Kidney epithelial cell (primary cell): ENCODE data around the gene IMPDH1. TPM values are rescaled to one million over a fixed set of nuclear protein-coding genes. Genes with fewer than 3 reads are reported as not detected.
A peak's percentile ranks its signal among the peaks of the same experiment; 100 is the strongest.

Experiments used
- DNase-seq: peaks from one replicate; pipeline ENCODE4 v3.0.0-alpha.2; 2010; ENCODE audit warnings: low read depth
- H3K27me3 ChIP-seq: 2 replicates; pipeline ENCODE4 v1.6.0; 2011; ENCODE audit warnings: low read length; ENCODE audit not compliant: control insufficient read depth, insufficient read depth
- H3K36me3 ChIP-seq: 2 replicates; pipeline ENCODE4 v1.5.1; 2011; ENCODE audit warnings: low read length; ENCODE audit not compliant: control insufficient read depth, insufficient read depth
- H3K4me3 ChIP-seq: 2 replicates; pipeline ENCODE4 v1.5.1; 2011; ENCODE audit warnings: low read depth, mild to moderate bottlenecking, control low read depth, low read length
- CTCF ChIP-seq: IDR thresholded peaks from 2 replicates; pipeline ENCODE4 v1.5.1; 2011; ENCODE audit warnings: mild to moderate bottlenecking, moderate library complexity, low read length, control low read depth, inconsistent platforms; ENCODE audit not compliant: insufficient read depth, poor library complexity, severe bottlenecking
- total RNA-seq: library from RNA; depleted of rRNA; stranded (reverse); fragments of >200 nt; gene quantifications from 2 replicates; pipeline ENCODE4 v1.2.3, GENCODE V29; 2015

The IMPDH1 gene
- total RNA-seq, 1 donor from 2014 or later: 44.0 TPM

DNA sequence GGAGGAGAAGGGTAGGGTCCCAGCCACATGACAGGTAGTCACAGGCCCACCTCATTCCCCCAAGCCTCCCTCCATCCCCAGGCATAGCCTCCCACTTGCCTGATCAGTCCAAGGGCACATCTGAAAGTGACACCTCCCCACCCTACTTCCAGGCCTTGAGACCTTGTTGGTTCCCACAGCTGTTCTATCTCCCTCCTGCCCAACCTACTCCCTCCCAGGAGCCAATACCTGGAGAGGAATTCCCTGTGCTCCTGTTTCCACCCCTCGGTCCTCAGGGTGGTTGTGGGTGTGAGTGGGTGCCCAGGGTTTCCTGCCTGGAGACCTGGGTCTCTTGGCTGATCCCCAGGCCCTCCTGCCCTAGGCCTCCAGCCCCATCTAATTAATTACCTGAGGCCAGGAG is 11.6 kb upstream of the IMPDH1 start:
- Histone ChIP-seq H3K27me3 (no peaks in the 10 kb centered on the region), H3K36me3 (no peaks in the 10 kb centered on the region), H3K4me3 (no peak overlapping the region)
- no peak for TF ChIP-seq CTCF
- DNase-seq: no peak

- no peak for DNase-seq
- H3K27me3 ChIP-seq: no peaks in the 10 kb centered on the region
- no peak for TF ChIP-seq CTCF
Measured at GRCh38 chr7:128420773-128421172, 11.0 kb upstream of the IMPDH1 start.

GRCh38 chr7:128419257-128419656 is 9.5 kb upstream of the IMPDH1 start:
- no peaks in the 10 kb centered on the region for H3K36me3 ChIP-seq
- no peak for TF ChIP-seq CTCF
- DNase-seq: no peak
- no peak overlapping the region for H3K4me3 ChIP-seq
- H3K27me3 ChIP-seq: no peaks in the 10 kb centered on the region

More at GRCh38 chr7:128420773-128421172, 11.0 kb upstream of the IMPDH1 start:
- Histone ChIP-seq H3K4me3 (no peak overlapping the region), H3K36me3 (no peaks in the 10 kb centered on the region)

DNA sequence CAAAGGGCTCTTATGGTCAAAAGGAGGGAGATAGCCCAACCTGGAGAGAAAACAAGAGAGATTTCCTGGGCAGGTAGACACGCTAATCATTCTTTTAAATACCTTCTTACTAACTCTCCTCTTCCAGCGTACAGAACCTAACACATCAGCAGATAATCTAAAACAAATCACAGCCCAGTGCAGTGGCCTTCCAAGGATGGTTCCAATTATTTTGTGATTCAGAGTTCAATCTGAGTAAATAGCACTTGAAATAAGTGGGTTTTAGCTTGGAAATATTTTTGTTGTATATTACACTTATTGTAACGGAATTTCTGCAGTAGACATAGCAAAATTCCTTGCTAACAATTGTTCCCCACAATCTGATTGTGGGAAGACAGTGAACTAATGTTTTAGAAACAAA is 7.3 kb upstream of the IMPDH1 start:
- H3K4me3 ChIP-seq: no peak overlapping the region
- no peak for DNase-seq
- no peak for TF ChIP-seq CTCF
- no peaks in the 10 kb centered on the region for H3K36me3 ChIP-seq
- H3K27me3 ChIP-seq: no peaks in the 10 kb centered on the region

DNA sequence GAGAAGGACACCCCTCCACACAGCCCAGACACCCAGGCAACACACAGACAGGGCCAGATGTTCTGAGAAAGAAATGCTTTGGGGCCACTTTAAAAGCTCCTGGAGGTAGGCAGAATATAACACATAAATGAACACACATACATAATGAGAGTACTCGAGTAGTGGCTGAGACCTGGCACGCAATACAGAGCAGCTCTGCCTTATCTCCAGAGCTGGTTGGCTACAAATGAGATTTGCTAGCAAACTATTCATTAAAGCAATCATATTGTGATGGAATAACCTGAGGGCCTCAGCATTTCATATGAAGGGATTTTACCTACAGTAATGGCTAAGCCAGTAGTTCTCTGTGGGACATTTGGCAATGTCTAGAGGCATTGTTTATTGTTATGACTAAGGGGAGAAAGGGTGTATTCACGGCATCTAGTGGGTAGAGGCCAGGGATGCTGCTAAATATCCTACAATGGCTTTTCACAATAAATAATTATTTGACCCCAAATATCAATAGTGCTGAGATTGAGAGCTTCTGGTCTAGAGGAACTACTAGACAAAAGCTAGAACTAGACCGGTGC is 5.5 kb upstream of the IMPDH1 start:
- Histone ChIP-seq H3K27me3 (no peaks in the 10 kb centered on the region), H3K36me3 (no peaks in the 10 kb centered on the region), H3K4me3 (no peak overlapping the region)
- DNase-seq: no peak
- TF ChIP-seq CTCF: no peak

- peak overlapping the region; percentile 70 for H3K4me3 ChIP-seq
- no peak for TF ChIP-seq CTCF
- no peaks in the 10 kb centered on the region for H3K27me3 ChIP-seq
- no peaks in the 10 kb centered on the region for H3K36me3 ChIP-seq
- no peak for DNase-seq
Measured at GRCh38 chr7:128410451-128410753, 620 bp upstream of the IMPDH1 start.
